ENCODE data around the gene FBXO8.

DNA sequence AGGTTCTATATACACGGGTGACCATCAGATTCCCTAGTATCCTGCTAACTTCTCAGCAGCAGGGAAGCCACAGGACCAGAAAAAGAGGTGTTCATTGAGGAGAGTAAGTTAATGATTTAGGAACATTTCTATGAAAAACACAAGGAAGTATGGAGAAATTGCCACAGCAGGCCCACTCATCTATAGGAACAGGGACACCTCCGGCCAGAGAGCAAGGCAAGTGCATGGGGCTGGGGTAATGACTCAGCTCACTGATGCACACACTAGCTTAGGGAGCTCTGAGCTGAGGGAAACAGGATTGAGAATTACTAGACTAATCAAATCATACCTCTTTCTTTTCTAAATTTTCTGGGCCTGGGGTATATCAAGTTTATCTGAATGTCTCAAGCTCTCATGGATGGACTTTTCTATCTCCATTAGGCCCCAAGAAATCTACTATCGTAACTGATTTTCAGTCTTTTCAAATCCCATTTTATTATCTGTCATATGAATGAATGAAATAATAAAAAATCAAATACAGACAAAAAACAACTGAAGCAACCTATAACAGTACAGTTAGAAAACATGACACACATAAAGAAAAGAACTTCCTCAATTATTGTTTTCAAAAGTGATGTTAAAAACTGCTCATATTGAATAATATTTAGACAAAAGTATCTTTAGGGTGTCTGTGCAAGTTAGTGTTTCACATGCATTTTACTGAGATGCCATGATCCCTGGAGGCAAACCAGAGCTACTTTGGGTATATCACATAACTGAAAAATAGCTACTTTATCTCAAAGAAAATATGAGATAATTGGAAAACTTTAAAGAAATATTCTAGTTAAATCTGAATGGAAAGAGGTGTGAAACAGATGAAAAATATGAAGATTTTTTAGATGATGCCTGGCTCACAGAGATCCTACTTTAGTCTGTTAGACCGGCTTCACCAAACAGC is 89.8 kb downstream of the FBXO8 start:
- TF ChIP-seq, protein P1, sequence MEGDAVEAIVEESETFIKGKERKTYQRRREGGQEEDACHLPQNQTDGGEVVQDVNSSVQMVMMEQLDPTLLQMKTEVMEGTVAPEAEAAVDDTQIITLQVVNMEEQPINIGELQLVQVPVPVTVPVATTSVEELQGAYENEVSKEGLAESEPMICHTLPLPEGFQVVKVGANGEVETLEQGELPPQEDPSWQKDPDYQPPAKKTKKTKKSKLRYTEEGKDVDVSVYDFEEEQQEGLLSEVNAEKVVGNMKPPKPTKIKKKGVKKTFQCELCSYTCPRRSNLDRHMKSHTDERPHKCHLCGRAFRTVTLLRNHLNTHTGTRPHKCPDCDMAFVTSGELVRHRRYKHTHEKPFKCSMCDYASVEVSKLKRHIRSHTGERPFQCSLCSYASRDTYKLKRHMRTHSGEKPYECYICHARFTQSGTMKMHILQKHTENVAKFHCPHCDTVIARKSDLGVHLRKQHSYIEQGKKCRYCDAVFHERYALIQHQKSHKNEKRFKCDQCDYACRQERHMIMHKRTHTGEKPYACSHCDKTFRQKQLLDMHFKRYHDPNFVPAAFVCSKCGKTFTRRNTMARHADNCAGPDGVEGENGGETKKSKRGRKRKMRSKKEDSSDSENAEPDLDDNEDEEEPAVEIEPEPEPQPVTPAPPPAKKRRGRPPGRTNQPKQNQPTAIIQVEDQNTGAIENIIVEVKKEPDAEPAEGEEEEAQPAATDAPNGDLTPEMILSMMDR (IDR thresholded peaks at IDR 0.05): no peak
- TF ChIP-seq SIN3A (IDR thresholded peaks at IDR 0.05; ENCODE audit: borderline replicate concordance, insufficient read depth, low read depth, low read length): no peak
- no peak for TF ChIP-seq POLR2AphosphoS5 (IDR thresholded peaks at IDR 0.05; ENCODE audit: low read depth, low read length)
- TF ChIP-seq, protein P2, sequence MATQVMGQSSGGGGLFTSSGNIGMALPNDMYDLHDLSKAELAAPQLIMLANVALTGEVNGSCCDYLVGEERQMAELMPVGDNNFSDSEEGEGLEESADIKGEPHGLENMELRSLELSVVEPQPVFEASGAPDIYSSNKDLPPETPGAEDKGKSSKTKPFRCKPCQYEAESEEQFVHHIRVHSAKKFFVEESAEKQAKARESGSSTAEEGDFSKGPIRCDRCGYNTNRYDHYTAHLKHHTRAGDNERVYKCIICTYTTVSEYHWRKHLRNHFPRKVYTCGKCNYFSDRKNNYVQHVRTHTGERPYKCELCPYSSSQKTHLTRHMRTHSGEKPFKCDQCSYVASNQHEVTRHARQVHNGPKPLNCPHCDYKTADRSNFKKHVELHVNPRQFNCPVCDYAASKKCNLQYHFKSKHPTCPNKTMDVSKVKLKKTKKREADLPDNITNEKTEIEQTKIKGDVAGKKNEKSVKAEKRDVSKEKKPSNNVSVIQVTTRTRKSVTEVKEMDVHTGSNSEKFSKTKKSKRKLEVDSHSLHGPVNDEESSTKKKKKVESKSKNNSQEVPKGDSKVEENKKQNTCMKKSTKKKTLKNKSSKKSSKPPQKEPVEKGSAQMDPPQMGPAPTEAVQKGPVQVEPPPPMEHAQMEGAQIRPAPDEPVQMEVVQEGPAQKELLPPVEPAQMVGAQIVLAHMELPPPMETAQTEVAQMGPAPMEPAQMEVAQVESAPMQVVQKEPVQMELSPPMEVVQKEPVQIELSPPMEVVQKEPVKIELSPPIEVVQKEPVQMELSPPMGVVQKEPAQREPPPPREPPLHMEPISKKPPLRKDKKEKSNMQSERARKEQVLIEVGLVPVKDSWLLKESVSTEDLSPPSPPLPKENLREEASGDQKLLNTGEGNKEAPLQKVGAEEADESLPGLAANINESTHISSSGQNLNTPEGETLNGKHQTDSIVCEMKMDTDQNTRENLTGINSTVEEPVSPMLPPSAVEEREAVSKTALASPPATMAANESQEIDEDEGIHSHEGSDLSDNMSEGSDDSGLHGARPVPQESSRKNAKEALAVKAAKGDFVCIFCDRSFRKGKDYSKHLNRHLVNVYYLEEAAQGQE (IDR thresholded peaks at IDR 0.05; ENCODE audit: insufficient read depth in 1 of 2, low read depth in 2 of 2, low read length in 1 of 2): no peak
- TF ChIP-seq TCF7L2 (IDR thresholded peaks at IDR 0.05; ENCODE audit: low read depth, low read length): no peak
